ENCODE data around the gene NR1D1.

DNA sequence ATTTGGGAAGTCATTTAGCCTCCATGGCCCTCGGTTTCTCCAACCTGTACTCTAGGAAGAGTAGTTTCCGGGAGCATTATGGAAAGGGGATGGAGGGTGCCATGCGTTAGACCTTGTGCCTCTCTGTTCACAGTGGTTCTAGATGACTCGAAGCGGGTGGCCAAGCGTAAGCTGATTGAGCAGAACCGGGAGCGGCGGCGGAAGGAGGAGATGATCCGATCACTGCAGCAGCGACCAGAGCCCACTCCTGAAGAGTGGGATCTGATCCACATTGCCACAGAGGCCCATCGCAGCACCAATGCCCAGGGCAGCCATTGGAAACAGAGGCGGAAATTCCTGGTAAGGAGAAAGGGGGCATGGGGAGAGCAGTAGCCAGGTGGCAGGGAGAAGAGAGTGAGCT, 15.9 kb downstream of the NR1D1 start:
- no peak for TF ChIP-seq POLR2AphosphoS5 (IDR thresholded peaks at IDR 0.05; ENCODE audit: low read depth, low read length)
- TF ChIP-seq, protein P1, sequence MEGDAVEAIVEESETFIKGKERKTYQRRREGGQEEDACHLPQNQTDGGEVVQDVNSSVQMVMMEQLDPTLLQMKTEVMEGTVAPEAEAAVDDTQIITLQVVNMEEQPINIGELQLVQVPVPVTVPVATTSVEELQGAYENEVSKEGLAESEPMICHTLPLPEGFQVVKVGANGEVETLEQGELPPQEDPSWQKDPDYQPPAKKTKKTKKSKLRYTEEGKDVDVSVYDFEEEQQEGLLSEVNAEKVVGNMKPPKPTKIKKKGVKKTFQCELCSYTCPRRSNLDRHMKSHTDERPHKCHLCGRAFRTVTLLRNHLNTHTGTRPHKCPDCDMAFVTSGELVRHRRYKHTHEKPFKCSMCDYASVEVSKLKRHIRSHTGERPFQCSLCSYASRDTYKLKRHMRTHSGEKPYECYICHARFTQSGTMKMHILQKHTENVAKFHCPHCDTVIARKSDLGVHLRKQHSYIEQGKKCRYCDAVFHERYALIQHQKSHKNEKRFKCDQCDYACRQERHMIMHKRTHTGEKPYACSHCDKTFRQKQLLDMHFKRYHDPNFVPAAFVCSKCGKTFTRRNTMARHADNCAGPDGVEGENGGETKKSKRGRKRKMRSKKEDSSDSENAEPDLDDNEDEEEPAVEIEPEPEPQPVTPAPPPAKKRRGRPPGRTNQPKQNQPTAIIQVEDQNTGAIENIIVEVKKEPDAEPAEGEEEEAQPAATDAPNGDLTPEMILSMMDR (IDR thresholded peaks at IDR 0.05): no peak
- no peak for TF ChIP-seq TCF7L2 (IDR thresholded peaks at IDR 0.05; ENCODE audit: low read depth, low read length)
